ENCODE results near the gene LRRC71.
A peak's percentile ranks its signal among the peaks of the same experiment; 100 is the strongest.
"Not testable (repeated sequence)": the region's sequence is repeated elsewhere in the genome, so short reads cannot be mapped to it uniquely, and the experiment has no call there.

Gene LRRC71

GRCh38 chr1:156905651-156906050, 14.8 kb upstream of the LRRC71 start:
- DNase-seq (ENCODE audit: low spot score) = no peak

GRCh38 chr1:156906206-156906906, 14.1 kb upstream of the LRRC71 start:
- no peak for DNase-seq (ENCODE audit: low spot score)

GRCh38 chr1:156908541-156908940, 11.9 kb upstream of the LRRC71 start:
- DNase-seq (ENCODE audit: low spot score) = no peak

GRCh38 chr1:156908955-156909354, 11.5 kb upstream of the LRRC71 start:
- no peak for DNase-seq (ENCODE audit: low spot score)

- DNase-seq (ENCODE audit: low spot score) = no peak
These were observed 10.8 kb upstream of the LRRC71 start for GRCh38 chr1:156909671-156910070.

- peak; percentile 63 for DNase-seq (ENCODE audit: low spot score)
These were observed 10.1 kb upstream of the LRRC71 start for GRCh38 chr1:156910309-156910782.

- no peak for DNase-seq (ENCODE audit: low spot score)
These were observed 8.7 kb upstream of the LRRC71 start for GRCh38 chr1:156911577-156912298.

- no peak for DNase-seq (ENCODE audit: low spot score)
These were observed 8.1 kb upstream of the LRRC71 start for GRCh38 chr1:156912310-156912709.

GRCh38 chr1:156912861-156913808, 7.3 kb upstream of the LRRC71 start:
- no peak for DNase-seq (ENCODE audit: low spot score)

- no peak for DNase-seq (ENCODE audit: low spot score)
These were observed 6.5 kb upstream of the LRRC71 start for GRCh38 chr1:156913809-156914387.

GRCh38 chr1:156914440-156914856, 6.0 kb upstream of the LRRC71 start:
- DNase-seq (ENCODE audit: low spot score) = no peak

- no peak for DNase-seq (ENCODE audit: low spot score)
These were observed 659 bp downstream of the LRRC71 start for GRCh38 chr1:156921053-156921529.

GRCh38 chr1:156922986-156923669, 2.7 kb downstream of the LRRC71 start:
- no peak for DNase-seq (ENCODE audit: low spot score)

GRCh38 chr1:156923670-156924477, 3.4 kb downstream of the LRRC71 start:
- no peak for DNase-seq (ENCODE audit: low spot score)

- no peak for DNase-seq (ENCODE audit: low spot score)
These were observed 4.2 kb downstream of the LRRC71 start for GRCh38 chr1:156924478-156925153.

- DNase-seq (ENCODE audit: low spot score) = no peak
These were observed 5.0 kb downstream of the LRRC71 start for GRCh38 chr1:156925154-156926010.

GRCh38 chr1:156926175-156926574, 5.7 kb downstream of the LRRC71 start:
- peak; percentile 60 for DNase-seq (ENCODE audit: low spot score)

- not testable (repeated sequence) for DNase-seq (ENCODE audit: low spot score)
These were observed 6.3 kb downstream of the LRRC71 start for GRCh38 chr1:156926695-156927094.
